ENCODE results near the gene CARD19.

- TF ChIP-seq POLR2A (IDR thresholded peaks at IDR 0.05; ENCODE audit: low read depth, low read length) (no peak), POLR2AphosphoS5 (IDR thresholded peaks at IDR 0.05; ENCODE audit: low read depth, low read length) (no peak), TAF1 (IDR thresholded peaks at IDR 0.05; ENCODE audit: borderline replicate concordance, low read depth, low read length) (no peak)
These were observed 32.8 kb downstream of the CARD19 start for GRCh38 chr9:93128715-93129224.
